Gastrocnemius medialis (tissue), 4 donors: ENCODE results near the gene NEURL4.

ENCODE experiments used
- CTCF ChIP-seq, 5 experiments: fragments of 450-650 bp in 3 of 5; fragments of 200-600 bp in 2 of 5; sonication (generic) in 2 of 5; IDR thresholded peaks in 4 of 5; conservative IDR thresholded peaks in 1 of 5; 1 replicate in 4 of 5; 2 replicates in 1 of 5; pipeline ENCODE4 v1.5.1; 2016 to 2019; ENCODE audit warnings: antibody characterized with exemption in 5 of 5, mild to moderate bottlenecking in 3 of 5, moderate library complexity in 3 of 5
- POLR2A ChIP-seq, 2 donors: fragments of 450-650 bp; IDR thresholded peaks; one replicate each; pipeline ENCODE4 v1.6.1; 2017; ENCODE audit warnings: antibody characterized with exemption in 2 of 2, mild to moderate bottlenecking in 2 of 2, moderate library complexity in 2 of 2

GRCh38 chr17:7343250-7343649, 14.1 kb upstream of the NEURL4 start:
- TF ChIP-seq CTCF (IDR thresholded peaks at IDR 0.05 in 4 of 5, conservative IDR thresholded peaks at IDR 0.05 in 1 of 5) = no peak
- TF ChIP-seq POLR2A (IDR thresholded peaks at IDR 0.05) = no peak
